ENCODE results near the gene HLA-DOB.

DNA sequence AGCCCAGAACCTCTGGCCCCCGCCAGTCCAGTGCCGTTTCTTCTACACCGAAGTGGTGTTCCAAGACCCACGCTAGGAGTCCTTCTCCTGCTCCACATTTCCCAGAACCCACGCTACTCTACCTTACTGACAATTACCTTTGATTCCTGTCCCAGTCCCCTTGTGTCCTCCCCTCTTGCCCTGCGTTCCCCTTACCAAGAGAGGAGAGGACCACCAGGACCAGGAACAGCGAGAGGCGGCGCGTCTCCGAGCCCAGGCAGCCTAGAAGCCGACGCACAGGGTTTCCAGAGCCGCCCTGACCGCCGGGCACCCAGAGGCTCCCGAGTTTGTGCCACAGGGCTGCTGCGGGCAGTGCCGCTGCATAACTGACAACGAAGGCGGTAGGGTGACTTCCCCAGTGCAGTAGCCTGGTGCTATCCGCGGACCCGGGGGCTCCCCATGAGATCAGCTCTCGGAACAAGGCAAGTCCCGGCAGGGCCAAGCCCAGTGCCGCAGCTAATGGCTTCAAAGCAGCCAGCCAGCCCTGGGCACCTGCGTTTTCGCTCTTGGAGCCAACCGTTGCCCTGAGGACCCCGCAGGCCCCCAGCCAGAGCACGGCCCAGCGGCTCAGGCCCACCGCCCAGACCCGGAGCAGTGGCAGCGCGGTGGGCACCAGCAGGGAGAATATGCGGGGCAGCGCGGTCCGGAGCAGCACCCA lies 36.2 kb upstream of the HLA-DOB start:
- TF ChIP-seq CTCF (IDR thresholded peaks at IDR 0.05) (no peak), POLR2A (IDR thresholded peaks at IDR 0.05) (no peak), POLR2AphosphoS5 (IDR thresholded peaks at IDR 0.05) (no peak)
